Caco-2 (cell line): Measurements from ENCODE around the gene EIF3L. TPM values are rescaled to one million over a fixed set of nuclear protein-coding genes. Genes with fewer than 3 reads are reported as not detected.

Experiments used
- BruUV-seq: library from RNA; stranded (reverse); fragments of 400-500 nt; replicated peaks from 2 replicates; lab custom pipeline; 2021; lab: Mats Ljungman, UMichigan
- CTCF ChIA-PET: fragments of 300-600 bp; sonication (Branson Sonifier 250); formaldehyde crosslinking; loops from one replicate; lab custom pipeline; 2022; ENCODE audit warnings: antibody characterized with exemption; lab: Charles Lee
- POLR2A ChIA-PET: fragments of 300-600 bp; sonication (Branson Sonifier 250); formaldehyde crosslinking; loops from one replicate; lab custom pipeline; 2022; ENCODE audit warnings: antibody characterized with exemption; lab: Charles Lee
- DNase-seq, 2 experiments: peaks; one replicate each; pipeline versions ENCODE4 v3.0.0 to v3.0.0-alpha.2; 2020 to 2022
- H3K27me3 ChIP-seq: replicated peaks from 2 replicates; pipeline ENCODE4 v1.6.0; 2011; ENCODE audit warnings: low read length; ENCODE audit not compliant: control insufficient read depth, insufficient read depth
- H3K36me3 ChIP-seq: 2 replicates; pipeline ENCODE4 v1.5.1; 2011; ENCODE audit warnings: low read length; ENCODE audit not compliant: control insufficient read depth, insufficient read depth
- H3K4me1 ChIP-seq: fragments of 250-450 bp; sonication (Bioruptor Pico); 2 replicates; pipeline ENCODE4 v1.5.1; 2020; ENCODE audit warnings: mild to moderate bottlenecking
- H3K4me3 ChIP-seq: 2 replicates; pipeline ENCODE4 v1.5.1; 2011; ENCODE audit warnings: low read depth, mild to moderate bottlenecking, control low read depth, low read length
- H3K9me3 ChIP-seq: fragments of 250-450 bp; sonication (Bioruptor Pico); 2 replicates; pipeline ENCODE4 v1.5.1; 2020; ENCODE audit warnings: mild to moderate bottlenecking, moderate library complexity
- H3K27ac Mint-ChIP-seq: one replicate; pipeline ENCODE4 v1.8.0; 2022; ENCODE audit warnings: mixed read lengths; ENCODE audit not compliant: unreplicated experiment
- H3K27me3 Mint-ChIP-seq: one replicate; pipeline ENCODE4 v1.8.0; 2022; ENCODE audit warnings: mixed read lengths; ENCODE audit not compliant: insufficient read depth, unreplicated experiment
- H3K36me3 Mint-ChIP-seq: one replicate; pipeline ENCODE4 v1.8.0; 2022; ENCODE audit warnings: mild to moderate bottlenecking, mixed read lengths; ENCODE audit not compliant: insufficient read depth, unreplicated experiment
- H3K4me1 Mint-ChIP-seq: one replicate; pipeline ENCODE4 v1.8.0; 2022; ENCODE audit warnings: low read depth, mixed read lengths; ENCODE audit not compliant: unreplicated experiment
- H3K4me3 Mint-ChIP-seq: one replicate; pipeline ENCODE4 v1.8.0; 2022; ENCODE audit warnings: mild to moderate bottlenecking, moderate library complexity, mixed read lengths; ENCODE audit not compliant: unreplicated experiment
- H3K9me3 Mint-ChIP-seq: one replicate; pipeline ENCODE4 v1.8.0; 2022; ENCODE audit warnings: mixed read lengths; ENCODE audit not compliant: unreplicated experiment
- intact Hi-C: fragments of 100-400 bp; cut with micrococcal nuclease; formaldehyde crosslinking; loops from one replicate; pipeline ENCODE4 v1.10.0; 2022; ENCODE audit not compliant: unreplicated experiment
- total RNA-seq: library from RNA; stranded (reverse); gene quantifications from 2 replicates; pipeline ENCODE4 v1.2.3, GENCODE V29; 2022
- TF ChIP-seq, protein P1 (sequence below), 2 experiments: fragments of 200-600 bp in 1 of 2; IDR thresholded peaks; 1 replicate in 1 of 2; 2 replicates in 1 of 2; pipeline versions ENCODE4 v1.5.1 to v1.8.0; 2011 to 2022; ENCODE audit warnings: antibody characterized with exemption in 1 of 2, control low read depth in 1 of 2, inconsistent platforms in 1 of 2, low read depth in 1 of 2, low read length in 1 of 2, mild to moderate bottlenecking in 1 of 2, moderate library complexity in 1 of 2; ENCODE audit not compliant: insufficient read depth in 1 of 2, severe bottlenecking in 1 of 2, unreplicated experiment in 1 of 2

The EIF3L gene
- total RNA-seq, 1 experiment from 2014 or later: 554 TPM

DNA sequence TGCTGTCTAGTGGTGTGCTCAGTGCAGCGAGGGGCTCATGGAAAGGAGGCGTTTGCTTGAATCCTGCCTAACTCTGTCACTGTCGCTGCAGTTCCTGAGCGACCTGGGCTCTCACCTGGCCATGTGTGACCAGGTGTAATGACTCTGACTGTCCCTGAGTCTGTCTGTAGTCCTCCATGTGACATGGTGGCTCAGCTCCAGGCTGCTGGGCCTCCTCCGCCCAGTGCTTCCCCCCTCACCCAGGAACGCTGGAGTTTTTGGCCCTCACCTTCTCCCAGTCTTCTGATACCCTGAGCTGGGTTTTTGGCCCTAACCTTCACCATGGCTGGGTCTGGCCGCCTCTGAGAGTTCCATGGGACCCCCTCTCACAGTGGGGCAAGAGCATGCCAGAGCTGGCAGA lies 77.1 kb downstream of the EIF3L start:
- Histone ChIP-seq H3K36me3 (no peaks in the 10 kb centered on the region; the same call in 1 of the 2 replicates), H3K27me3 (no peaks in the 10 kb centered on the region), H3K9me3 (no peaks in the 10 kb centered on the region), H3K4me3 (no peak overlapping the region), H3K4me1 (no peaks in the 10 kb centered on the region)
- no peaks in the 10 kb centered on the region for H3K9me3 Mint-ChIP-seq
- intact Hi-C loops: no loop called here
- POLR2A ChIA-PET: no interaction called here
- CTCF ChIA-PET: interaction anchor here (0.6 kb wide), 1 partner anchor 29 kb away, joined by 3 read pairs; no protein-coding TSS in a partner anchor
- BruUV-seq: no TSS peak
- H3K4me1 Mint-ChIP-seq: no peaks in the 10 kb centered on the region
- no peaks in the 10 kb centered on the region for H3K27me3 Mint-ChIP-seq
- H3K27ac Mint-ChIP-seq: no peak overlapping the region
- H3K4me3 Mint-ChIP-seq: no peak overlapping the region
- TF ChIP-seq, protein P1, sequence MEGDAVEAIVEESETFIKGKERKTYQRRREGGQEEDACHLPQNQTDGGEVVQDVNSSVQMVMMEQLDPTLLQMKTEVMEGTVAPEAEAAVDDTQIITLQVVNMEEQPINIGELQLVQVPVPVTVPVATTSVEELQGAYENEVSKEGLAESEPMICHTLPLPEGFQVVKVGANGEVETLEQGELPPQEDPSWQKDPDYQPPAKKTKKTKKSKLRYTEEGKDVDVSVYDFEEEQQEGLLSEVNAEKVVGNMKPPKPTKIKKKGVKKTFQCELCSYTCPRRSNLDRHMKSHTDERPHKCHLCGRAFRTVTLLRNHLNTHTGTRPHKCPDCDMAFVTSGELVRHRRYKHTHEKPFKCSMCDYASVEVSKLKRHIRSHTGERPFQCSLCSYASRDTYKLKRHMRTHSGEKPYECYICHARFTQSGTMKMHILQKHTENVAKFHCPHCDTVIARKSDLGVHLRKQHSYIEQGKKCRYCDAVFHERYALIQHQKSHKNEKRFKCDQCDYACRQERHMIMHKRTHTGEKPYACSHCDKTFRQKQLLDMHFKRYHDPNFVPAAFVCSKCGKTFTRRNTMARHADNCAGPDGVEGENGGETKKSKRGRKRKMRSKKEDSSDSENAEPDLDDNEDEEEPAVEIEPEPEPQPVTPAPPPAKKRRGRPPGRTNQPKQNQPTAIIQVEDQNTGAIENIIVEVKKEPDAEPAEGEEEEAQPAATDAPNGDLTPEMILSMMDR (IDR thresholded peaks at IDR 0.05; ENCODE audit: insufficient read depth in 1 of 2, low read depth in 1 of 2, low read length in 1 of 2, severe bottlenecking in 1 of 2, unreplicated experiment in 1 of 2): no peak
- DNase-seq: no peak
- H3K36me3 Mint-ChIP-seq: peaks cover 32% of the 10 kb centered on the region

DNA sequence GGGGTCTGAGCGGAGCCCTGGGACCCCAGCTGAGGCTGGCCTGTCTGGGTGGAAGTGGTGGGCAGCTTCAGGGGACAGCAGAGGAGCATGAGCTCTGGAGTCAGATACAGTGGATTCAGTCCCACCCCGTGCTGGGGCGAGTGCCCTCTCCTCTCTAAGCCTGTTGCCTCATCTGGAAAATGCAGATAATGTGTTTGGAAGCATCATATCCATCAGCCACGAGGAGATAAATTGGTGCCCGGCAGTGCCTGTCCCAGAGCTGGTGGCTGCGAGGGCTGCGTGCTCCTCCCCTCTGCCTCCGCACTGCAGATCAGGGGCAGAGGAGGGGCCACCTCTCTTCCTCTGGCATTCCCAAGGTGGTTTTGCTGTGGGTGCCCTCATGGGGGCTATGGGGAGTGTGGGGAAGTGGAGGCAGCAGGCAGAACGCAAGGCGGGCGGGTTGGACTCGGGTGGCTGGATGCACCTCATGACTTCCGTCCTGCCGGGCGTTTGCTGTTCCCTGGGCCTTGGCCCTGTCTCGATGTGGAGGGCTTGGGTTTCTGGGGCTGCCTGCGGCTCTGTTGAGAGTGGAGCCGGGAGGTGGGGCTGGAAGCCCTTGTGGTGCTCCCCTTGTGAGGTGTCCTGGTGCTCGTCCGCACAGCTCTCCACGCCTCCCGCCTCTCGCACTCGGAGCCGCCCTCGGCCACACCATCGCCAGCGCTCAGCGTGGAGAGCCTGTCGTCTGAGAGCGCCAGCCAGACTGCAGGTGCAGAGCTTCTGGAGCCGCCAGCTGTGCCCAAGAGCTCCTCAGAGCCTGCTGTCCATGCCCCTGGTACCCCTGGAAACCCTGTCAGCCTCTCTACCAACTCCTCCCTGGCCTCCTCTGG lies 77.8 kb downstream of the EIF3L start:
- DNase-seq: no peak
- Mint-ChIP-seq H3K27ac (no peak overlapping the region), H3K9me3 (no peaks in the 10 kb centered on the region), H3K4me1 (no peaks in the 10 kb centered on the region), H3K27me3 (no peaks in the 10 kb centered on the region), H3K4me3 (no peak overlapping the region), H3K36me3 (peaks cover 32% of the 10 kb centered on the region)
- H3K4me3 ChIP-seq: no peak overlapping the region
- CTCF ChIA-PET: no interaction called here
- intact Hi-C loops: no loop called here
- H3K4me1 ChIP-seq: no peaks in the 10 kb centered on the region
- no peaks in the 10 kb centered on the region for H3K27me3 ChIP-seq
- TF ChIP-seq, protein P1 (IDR thresholded peaks at IDR 0.05; ENCODE audit: insufficient read depth in 1 of 2, low read depth in 1 of 2, low read length in 1 of 2, severe bottlenecking in 1 of 2, unreplicated experiment in 1 of 2): no peak
- BruUV-seq: no TSS peak
- no peaks in the 10 kb centered on the region; the same call in 1 of the 2 replicates for H3K36me3 ChIP-seq
- H3K9me3 ChIP-seq: no peaks in the 10 kb centered on the region
- POLR2A ChIA-PET: no interaction called here

DNA sequence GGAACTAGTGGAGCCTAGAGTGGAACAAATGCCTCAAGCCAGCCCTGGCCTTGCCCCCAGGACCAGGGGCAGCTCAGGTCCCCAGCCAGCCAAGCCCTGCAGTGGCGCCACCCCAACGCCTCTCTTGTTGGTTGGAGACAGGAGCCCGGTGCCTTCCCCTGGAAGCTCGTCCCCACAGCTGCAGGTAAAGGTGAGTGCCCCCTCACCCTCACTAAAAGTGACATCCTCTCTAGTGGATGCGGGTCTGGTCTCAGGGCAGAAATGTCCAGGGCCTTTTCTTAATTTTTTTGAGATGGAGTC lies 78.4 kb downstream of the EIF3L start:
- no peaks in the 10 kb centered on the region for H3K27me3 Mint-ChIP-seq
- no peaks in the 10 kb centered on the region; the same call in 1 of the 2 replicates for H3K36me3 ChIP-seq
- intact Hi-C loops: no loop called here
- no peaks in the 10 kb centered on the region for H3K4me1 ChIP-seq
- CTCF ChIA-PET: no interaction called here
- no TSS peak for BruUV-seq
- DNase-seq: no peak
- no peaks in the 10 kb centered on the region for H3K9me3 Mint-ChIP-seq
- no peaks in the 10 kb centered on the region for H3K4me1 Mint-ChIP-seq
- POLR2A ChIA-PET: no interaction called here
- no peak overlapping the region for H3K4me3 Mint-ChIP-seq
- H3K27ac Mint-ChIP-seq: peak overlapping the region; percentile 16
- no peaks in the 10 kb centered on the region for H3K9me3 ChIP-seq
- peaks cover 32% of the 10 kb centered on the region for H3K36me3 Mint-ChIP-seq
- H3K27me3 ChIP-seq: no peaks in the 10 kb centered on the region
- H3K4me3 ChIP-seq: no peak overlapping the region
- TF ChIP-seq, protein P1 (IDR thresholded peaks at IDR 0.05; ENCODE audit: insufficient read depth in 1 of 2, low read depth in 1 of 2, low read length in 1 of 2, severe bottlenecking in 1 of 2, unreplicated experiment in 1 of 2): no peak
